Lung (tissue), 12 donors: ENCODE data around the gene MYO3B. TPM values are rescaled to one million over a fixed set of nuclear protein-coding genes. Genes with fewer than 3 reads are reported as not detected.

Experiments used
- ATAC-seq: fragments of 200-7000 bp; cut with Tn5 transposase; one replicate; pipeline ENCODE4 v1.9.1; 2020; ENCODE audit warnings: moderate number of reproducible peaks; ENCODE audit not compliant: insufficient read depth, low FRiP score
- DNase-seq, 3 donors: peaks; one replicate each; pipeline ENCODE4 v3.0.0-alpha.2; 2013 to 2017
- H3K27ac ChIP-seq, 2 donors: one replicate each; pipeline ENCODE4 v1.5.1; 2013; ENCODE audit warnings: mild to moderate bottlenecking in 2 of 2, moderate library complexity in 2 of 2, control low read depth in 1 of 2, inconsistent platforms in 1 of 2, low read depth in 1 of 2, low read length in 1 of 2
- H3K27me3 ChIP-seq, 3 donors: one replicate each; pipeline ENCODE4 v1.5.1; 2013; ENCODE audit warnings: low read length in 2 of 3; ENCODE audit not compliant: control insufficient read depth in 3 of 3, insufficient read depth in 3 of 3
- H3K36me3 ChIP-seq, 4 donors: one replicate each; pipeline ENCODE4 v1.5.1; 2013; ENCODE audit warnings: low read length in 4 of 4, mild to moderate bottlenecking in 1 of 4, moderate library complexity in 1 of 4; ENCODE audit not compliant: control insufficient read depth in 4 of 4, insufficient read depth in 4 of 4
- H3K4me1 ChIP-seq, 5 donors: one replicate each; pipeline ENCODE4 v1.5.1; 2013; ENCODE audit warnings: low read length in 5 of 5, mild to moderate bottlenecking in 2 of 5, moderate library complexity in 1 of 5; ENCODE audit not compliant: control insufficient read depth in 5 of 5, insufficient read depth in 5 of 5
- H3K4me3 ChIP-seq: one replicate; pipeline ENCODE4 v1.5.1; 2013; ENCODE audit warnings: mild to moderate bottlenecking, control low read depth, moderate library complexity
- H3K9ac ChIP-seq, 2 donors: one replicate each; pipeline ENCODE4 v1.5.1; 2013; ENCODE audit warnings: low read length in 2 of 2, control low read depth in 1 of 2; ENCODE audit not compliant: insufficient read depth in 1 of 2
- H3K9me3 ChIP-seq, 4 donors: one replicate each; pipeline ENCODE4 v1.5.1; 2013; ENCODE audit warnings: low read length in 3 of 4, mild to moderate bottlenecking in 1 of 4, moderate library complexity in 1 of 4; ENCODE audit not compliant: control insufficient read depth in 4 of 4, insufficient read depth in 3 of 4
- WGBS, 2 donors: extraction: QIAGEN DNeasy Blood & Tissue Kit; methylation state at CpG; one replicate each; pipeline ENCODE4 v1.1.7; 2013; 5-methylcytosine and 5-hydroxymethylcytosine counted together
- polyA plus RNA-seq, 2 donors: library from polyadenylated mRNA; stranded (reverse); fragments of 200-250 nt; gene quantifications; one replicate each; pipeline ENCODE4 v1.2.1, GENCODE V29; 2013
- total RNA-seq, 2 donors: library from RNA; depleted of rRNA in 1 of 2; stranded (reverse); fragments of >200 nt in 1 of 2; gene quantifications; one replicate each; pipeline ENCODE4 v1.2.1, GENCODE V29; 2014 to 2021
- TF ChIP-seq, protein P1 (sequence below): IDR thresholded peaks from 2 replicates; pipeline ENCODE4 v1.5.1; 2012; ENCODE audit warnings: mild to moderate bottlenecking; ENCODE audit errors: control extremely low read depth, extremely low read depth
- donor health status: control.
- donor health status: control.
- donor health status: Bipolar disorder and iron deficiency.
- donor health status: healthy.
- donor health status: DM: yes; HTN: yes; CAD: no.

MYO3B gene
- total and polyA plus RNA-seq, 4 donors: 0.03 to 0.82 (median 0.05) TPM; not detected in 1

GRCh38 chr2:170191166-170191866, 13.4 kb downstream of the MYO3B start:
- whole genome bisulfite sequencing, 2 donors: 89 to 94% methylated on average over 8 of the region's 8 CpGs
- H3K9me3 ChIP-seq: peaks cover 0 to 13% (median 1%) of the 10 kb centered on the region in 4 donors
- H3K4me3 ChIP-seq: no peak overlapping the region
- H3K27ac ChIP-seq: no peak overlapping the region
- no peak overlapping the region for H3K9ac ChIP-seq
- DNase-seq (no peak), ATAC-seq (no peak)
- no peaks in the 10 kb centered on the region for H3K4me1 ChIP-seq
- H3K36me3 ChIP-seq: no peaks in the 10 kb centered on the region
- TF ChIP-seq, protein P1, sequence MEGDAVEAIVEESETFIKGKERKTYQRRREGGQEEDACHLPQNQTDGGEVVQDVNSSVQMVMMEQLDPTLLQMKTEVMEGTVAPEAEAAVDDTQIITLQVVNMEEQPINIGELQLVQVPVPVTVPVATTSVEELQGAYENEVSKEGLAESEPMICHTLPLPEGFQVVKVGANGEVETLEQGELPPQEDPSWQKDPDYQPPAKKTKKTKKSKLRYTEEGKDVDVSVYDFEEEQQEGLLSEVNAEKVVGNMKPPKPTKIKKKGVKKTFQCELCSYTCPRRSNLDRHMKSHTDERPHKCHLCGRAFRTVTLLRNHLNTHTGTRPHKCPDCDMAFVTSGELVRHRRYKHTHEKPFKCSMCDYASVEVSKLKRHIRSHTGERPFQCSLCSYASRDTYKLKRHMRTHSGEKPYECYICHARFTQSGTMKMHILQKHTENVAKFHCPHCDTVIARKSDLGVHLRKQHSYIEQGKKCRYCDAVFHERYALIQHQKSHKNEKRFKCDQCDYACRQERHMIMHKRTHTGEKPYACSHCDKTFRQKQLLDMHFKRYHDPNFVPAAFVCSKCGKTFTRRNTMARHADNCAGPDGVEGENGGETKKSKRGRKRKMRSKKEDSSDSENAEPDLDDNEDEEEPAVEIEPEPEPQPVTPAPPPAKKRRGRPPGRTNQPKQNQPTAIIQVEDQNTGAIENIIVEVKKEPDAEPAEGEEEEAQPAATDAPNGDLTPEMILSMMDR: no peak
- H3K27me3 ChIP-seq: no peaks in the 10 kb centered on the region

DNA sequence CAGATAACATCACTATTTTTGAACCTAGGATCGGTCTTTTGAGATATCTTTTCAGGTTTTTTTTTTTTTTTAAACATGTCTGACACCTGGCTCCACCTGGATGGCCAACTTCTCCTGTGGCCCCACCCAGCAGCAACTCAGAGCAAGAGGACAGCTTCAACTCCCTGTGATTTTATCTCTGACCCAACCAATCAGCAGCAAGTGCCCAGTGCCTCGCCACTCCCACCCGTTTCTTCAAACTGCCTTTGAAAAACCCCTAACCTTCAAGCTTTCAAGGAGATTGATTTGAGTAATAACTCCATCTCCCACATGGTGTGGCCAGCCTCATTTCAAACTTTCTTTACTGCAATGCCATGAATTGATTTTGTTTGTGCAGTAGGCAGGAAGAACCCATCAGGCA, 19.0 kb downstream of the MYO3B start:
- H3K4me1 ChIP-seq: no peaks in the 10 kb centered on the region
- DNase-seq (no peak), ATAC-seq (no peak)
- no peak overlapping the region for H3K9ac ChIP-seq
- no peaks in the 10 kb centered on the region for H3K27me3 ChIP-seq
- no peak overlapping the region for H3K4me3 ChIP-seq
- no peaks in the 10 kb centered on the region for H3K9me3 ChIP-seq
- TF ChIP-seq, protein P1: no peak
- no peak overlapping the region for H3K27ac ChIP-seq
- WGBS, 2 donors: 87 to 95% methylated on average over 3 of the region's 3 CpGs
- no peaks in the 10 kb centered on the region for H3K36me3 ChIP-seq

GRCh38 chr2:170201275-170201674, 23.3 kb downstream of the MYO3B start:
- H3K9ac ChIP-seq: no peak overlapping the region
- DNase-seq: peak in 1 of 3 donors; percentile 17
- H3K4me3 ChIP-seq: no peak overlapping the region
- H3K4me1 ChIP-seq: peaks cover 0 to 3% (median 0%) of the 10 kb centered on the region in 5 donors
- H3K9me3 ChIP-seq: no peaks in the 10 kb centered on the region
- TF ChIP-seq, protein P1: no peak
- WGBS, 2 donors: 91 to 100% methylated on average over 1 of the region's 1 CpG
- no peaks in the 10 kb centered on the region for H3K36me3 ChIP-seq
- no peak overlapping the region for H3K27ac ChIP-seq
- no peak for ATAC-seq
- H3K27me3 ChIP-seq: no peaks in the 10 kb centered on the region
